NCI-H1092 (cell line): ENCODE measurements around the gene TXNDC2.
A peak's percentile ranks its signal among the peaks of the same experiment; 100 is the strongest.
"Not testable (repeated sequence)": the region's sequence is repeated elsewhere in the genome, so short reads cannot be mapped to it uniquely, and the experiment has no call there.

Experiments used
- DNase-seq: peaks from one replicate; lab custom pipeline; 2025; lab: John Stamatoyannopoulos, UW

Gene TXNDC2

DNA sequence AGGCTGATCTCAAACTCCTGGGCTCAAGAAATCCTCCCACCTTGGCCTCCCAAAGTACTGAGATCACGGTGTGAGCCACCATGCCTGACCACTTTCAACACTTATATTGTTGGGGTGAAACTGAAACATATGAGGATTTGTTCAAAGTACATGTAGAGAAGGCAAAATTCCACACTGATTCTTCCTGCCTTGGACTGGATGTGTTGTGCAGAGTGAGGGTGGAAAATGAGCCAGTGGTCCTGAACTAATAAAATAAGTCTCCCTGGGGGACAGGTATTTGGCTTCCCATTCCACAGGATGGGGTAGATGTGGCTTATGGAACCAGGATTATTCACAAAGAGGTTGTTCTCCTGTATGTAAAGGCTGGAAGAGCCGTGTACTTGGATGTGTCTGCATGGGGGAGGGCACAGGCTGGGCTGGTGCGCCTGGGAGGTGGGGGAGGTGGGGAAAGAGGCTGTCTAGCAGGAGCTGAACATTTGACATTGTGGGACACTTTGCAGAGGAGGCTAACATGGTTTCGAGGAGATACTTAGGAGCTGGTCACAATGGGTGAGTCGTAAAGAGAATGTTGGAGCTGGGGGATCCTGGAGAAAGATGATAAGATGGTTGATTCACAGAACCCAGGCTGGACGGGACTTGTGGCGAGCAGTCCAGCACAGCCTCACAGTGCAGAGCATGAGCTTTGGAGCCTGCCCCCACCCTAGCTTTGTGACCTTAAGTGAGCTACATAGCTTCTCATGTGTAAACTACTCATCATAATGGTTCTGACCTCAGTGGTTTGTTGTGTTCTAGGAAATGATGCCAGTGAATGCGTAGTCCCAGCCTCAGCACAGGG lies at the start of gene TXNDC2:
TXNDC2 (plus strand) TSS at position 804 of the 835 bp plus-strand sequence. CDS start 708 bp downstream, outside the sequence.
- DNase-seq, result no peak

DNA sequence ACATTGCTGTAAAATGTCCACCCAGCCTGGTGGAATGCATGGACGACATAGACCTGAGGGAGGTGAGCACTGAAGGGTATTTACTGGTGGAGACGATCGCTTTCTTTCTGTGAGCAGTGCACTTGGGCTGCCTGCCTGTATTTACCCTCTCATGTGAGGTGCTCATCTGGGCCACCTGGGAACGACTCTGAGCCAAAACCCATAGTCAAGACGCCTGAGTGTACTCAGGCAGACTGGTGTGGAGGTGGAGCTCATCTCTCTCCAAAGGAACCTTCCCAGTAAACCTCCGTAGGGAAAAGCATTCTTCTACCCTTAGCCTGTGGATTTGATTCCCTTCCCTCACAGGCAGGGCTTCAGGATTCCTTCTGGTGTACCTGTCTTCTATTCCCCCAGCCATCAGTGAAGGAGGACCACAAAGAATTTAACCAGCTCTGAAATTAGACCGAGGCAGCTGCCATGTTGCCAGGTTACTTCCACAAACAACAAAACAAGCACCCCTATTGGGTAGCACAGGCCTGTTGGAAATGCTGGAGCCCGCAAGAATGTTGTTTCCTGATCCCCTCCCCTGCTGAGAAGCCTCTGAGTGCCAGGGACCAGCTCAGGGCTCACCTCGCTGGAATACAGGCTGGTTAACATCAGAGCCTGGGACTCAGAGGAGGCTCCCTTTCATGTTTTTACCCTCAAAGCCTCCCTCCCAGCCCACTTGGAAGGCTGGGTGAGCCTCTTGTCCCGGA lies 47.5 kb upstream of the TXNDC2 start:
- peak; percentile 29 for DNase-seq

DNA sequence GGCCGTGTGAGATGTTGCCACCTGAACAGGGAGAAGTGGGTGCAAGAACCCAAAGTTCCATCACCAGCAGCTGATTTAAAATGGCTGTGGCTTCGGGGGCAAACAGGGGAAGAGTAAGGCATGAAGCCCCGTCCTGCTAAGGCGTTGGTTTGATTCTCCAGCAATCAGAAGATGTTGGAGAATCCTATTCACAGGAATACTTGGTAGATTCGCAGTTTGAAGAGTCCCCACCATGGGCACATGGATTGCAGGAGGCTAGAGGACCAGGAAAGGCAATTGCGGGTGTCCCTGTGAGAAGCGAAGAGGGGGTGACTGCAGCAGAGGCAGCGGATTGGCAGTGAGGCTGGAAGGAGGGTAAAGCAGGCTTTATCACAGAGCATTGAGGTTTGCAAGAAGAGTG lies 46.6 kb upstream of the TXNDC2 start:
- no peak for DNase-seq

DNA sequence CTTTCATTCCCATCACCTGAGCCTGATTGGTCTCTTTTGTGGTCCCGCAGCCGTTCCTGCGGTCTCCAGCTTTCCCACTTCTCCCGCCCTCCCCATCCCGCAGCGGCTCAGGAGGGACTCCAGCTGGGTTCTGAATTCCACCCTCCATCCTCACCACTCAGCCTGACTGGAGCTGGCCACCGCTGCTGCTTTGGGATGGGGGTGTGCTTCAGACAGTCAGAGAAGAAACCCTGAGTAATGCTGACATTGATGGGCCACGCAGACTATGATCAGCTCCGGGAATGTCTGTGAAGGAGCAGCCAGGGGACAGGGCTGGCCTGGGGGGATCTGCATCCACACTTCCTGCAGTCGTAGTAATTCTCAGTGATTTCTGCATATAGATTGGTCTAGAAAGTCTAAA lies 45.9 kb upstream of the TXNDC2 start:
- DNase-seq, result no peak

DNA sequence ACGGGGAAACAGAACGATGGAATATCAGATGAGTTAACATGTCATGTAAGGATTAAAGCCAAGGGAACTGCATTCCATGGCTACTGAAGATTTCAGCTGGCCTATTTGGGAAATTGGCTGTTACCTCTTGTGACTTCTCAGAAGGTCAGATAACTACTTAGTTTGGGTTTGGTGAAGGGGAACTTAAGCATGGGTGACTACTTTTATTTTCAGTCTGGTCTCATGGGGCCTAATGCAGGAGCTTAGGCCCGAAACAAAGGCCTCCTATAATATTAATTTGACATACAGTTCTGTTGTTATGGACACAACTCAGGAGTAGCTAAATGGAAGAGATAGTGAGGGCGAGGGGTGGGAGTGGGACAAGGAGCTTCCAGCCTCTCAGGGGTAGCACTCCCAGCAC lies 44.0 kb upstream of the TXNDC2 start:
- no peak for DNase-seq

DNA sequence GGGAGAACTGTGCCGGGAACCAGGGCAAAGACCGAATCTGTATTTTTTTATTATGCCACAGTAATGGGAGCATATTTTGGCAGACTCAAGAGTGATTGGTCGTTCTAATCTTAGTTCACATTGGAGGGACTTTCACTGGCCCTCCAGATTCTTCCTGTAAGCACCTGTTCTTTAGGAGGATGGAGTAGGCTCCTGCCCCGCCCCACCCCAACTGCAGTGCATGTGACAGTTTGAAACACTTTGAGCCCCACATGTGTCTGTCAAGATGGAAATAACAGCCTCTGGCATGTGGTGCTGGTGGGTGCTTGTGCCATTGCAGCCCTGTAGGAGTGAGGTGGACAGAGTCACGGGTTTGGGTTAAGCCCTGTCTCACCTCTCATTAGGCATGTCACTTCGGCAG lies 43.3 kb upstream of the TXNDC2 start:
- DNase-seq, result no peak

DNA sequence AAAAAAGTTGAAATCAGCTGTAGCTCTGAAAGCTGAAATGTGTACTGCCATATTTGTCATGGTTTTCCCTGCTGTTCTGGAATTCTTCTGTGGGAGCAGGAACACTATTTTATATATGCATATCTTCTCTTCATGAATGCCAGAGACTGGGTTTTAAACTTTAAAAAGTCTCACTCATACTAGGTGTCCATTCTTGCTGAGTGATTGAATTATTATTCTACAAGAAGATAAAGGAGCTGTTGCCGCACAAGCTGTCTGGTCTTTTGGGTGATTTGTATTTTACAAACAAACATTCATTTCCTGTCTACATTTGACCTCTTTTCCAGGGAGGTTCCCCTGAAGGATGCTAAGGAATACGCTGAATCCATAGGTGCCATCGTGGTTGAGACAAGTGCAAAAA lies 40.5 kb upstream of the TXNDC2 start:
- no peak for DNase-seq

DNA sequence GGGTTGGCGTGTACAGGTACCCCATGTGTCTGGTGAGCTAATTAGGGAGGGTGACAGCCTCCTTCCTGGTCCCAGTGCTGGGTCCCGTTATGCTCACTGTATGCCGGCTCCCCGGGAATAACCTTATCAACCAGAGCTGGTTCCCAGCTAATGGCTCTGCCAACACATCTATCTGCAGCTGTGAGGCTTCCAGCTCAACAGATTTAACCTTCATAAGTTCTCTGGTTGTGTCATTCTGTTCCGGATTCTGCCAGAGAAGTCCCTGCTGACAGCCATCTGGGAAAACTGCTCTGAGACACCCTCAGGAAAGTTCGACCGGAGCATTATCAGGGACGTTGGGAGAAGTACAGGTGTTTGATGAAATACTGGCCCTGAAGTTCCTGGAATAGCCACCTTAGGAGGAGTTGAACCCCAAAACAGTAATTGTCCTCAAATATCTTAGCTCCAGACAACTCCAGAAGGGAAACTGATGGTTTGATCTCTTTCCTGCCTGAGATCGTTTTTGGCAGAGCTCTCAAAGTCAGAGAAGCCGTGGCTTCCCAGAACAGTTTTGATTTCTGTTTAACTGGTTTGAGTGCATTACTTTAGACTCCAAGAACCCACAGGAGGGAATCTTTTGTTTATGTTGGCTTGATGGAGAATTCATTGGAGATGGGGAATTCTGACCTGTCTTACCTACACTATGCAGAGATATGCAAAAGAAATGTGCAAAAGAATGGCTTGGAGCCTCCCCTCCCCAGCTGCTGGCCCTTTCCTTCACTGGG lies 39.4 kb upstream of the TXNDC2 start:
- no peak for DNase-seq

DNA sequence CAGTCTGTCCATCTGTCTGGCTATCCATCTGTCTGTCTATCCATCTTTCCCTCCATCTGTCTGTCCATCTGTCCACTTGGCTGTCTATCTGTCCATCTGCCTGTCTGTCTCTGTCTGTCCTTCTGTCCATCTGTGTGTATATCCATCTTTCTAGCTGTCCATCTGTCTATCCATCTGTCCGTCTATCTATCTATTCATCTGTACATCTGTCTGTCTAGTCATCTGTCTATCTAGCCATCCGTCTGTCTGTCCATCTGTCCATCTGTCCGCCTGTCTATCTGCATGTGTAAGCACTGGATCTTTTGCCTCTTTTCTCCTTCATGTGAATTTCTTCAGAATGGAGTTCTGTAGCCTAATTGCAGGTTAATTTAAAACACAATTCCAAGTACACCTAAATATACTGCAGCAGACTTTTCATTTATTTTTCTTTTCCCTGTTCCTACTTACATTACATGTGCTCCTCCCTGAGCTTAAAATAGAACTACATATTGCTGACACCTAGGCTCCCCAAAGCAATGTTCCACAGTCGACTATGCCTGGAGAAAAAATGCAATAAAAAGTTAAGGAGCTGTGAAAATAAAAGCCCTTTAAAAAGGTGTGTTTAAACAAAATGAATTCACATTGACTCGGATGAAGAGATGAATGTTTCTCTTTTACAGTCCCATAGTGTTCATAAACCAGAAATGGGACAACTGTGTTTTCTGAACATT lies 37.4 kb upstream of the TXNDC2 start:
- DNase-seq, result no peak

DNA sequence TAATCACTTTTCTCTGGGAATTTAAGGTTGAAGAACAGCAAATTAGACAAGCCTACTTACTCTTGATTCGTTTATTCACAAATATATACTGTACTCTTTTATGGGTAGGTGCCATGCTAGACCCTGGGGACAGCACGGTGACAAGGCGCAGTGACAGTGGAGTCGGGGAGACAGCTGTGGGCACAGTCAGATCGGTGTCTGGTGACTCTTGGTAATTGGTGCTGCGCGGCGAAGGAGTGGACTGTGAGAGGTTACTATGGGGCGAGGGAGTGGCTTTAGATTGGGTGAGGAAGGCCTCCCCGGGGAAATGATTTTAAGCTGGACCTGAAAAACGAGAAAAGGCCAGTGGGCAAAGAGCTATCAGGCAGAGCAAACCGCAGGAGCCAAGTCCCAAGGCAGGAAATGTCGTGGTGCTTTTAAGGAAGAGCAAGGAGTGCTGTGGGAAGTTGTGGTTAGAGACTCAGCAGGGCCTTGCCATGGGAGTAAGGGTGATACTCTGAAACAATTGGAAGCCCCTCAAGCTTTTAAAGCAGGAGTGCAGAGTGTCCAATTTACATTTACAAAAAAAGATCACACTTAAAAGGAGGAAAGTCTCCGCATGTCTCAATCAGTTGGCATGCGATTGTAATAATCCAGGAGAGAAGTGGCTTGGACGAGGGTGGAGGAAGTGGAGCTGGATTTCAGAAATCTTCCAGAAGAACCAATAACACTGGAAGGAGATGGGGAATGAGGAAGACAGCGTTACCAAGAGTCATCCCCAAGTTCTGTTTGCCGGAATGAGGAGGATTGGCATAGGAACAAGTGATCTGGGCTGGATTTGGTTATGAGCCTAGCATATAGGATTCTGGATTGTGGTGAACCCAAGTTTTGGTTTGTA lies 36.1 kb upstream of the TXNDC2 start:
- DNase-seq, result no peak

DNA sequence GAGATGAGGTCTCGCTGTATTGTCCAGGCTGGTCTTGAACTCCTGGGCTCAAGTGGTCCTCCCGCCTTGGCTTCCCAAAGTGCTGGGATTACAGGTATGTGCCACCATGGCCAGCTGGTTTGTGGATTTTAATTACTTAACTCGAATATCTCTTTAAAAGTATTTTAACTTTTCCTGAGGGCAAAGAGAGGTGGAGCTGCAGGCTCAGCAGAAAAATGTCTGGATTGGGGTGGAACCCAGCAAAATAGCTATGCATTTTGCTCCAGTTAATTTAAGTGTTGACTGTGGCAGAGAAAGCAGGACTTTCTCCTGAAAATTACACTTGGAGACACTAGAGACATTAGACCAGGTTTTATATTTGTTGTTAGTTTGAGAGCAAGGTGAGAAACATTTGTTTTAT lies 35.5 kb upstream of the TXNDC2 start:
- no peak for DNase-seq

DNA sequence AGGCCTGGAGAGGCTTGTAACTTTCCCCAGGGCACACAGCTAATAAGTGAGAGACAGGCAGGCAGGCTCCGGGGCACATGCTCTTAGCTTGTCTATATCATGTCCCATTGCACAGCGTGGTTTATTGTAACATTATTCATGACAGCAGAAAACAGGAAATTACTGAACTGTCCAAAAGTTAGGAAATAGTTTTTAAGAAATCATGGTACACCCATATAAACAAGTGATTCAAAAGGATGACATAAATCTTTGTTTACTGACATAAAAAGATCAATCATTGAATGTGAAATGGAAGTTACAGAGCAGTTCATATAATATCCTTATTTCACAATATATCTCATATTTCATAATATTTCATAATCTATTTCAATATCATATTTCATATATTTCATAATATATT lies 34.3 kb upstream of the TXNDC2 start:
- DNase-seq, result no peak

DNA sequence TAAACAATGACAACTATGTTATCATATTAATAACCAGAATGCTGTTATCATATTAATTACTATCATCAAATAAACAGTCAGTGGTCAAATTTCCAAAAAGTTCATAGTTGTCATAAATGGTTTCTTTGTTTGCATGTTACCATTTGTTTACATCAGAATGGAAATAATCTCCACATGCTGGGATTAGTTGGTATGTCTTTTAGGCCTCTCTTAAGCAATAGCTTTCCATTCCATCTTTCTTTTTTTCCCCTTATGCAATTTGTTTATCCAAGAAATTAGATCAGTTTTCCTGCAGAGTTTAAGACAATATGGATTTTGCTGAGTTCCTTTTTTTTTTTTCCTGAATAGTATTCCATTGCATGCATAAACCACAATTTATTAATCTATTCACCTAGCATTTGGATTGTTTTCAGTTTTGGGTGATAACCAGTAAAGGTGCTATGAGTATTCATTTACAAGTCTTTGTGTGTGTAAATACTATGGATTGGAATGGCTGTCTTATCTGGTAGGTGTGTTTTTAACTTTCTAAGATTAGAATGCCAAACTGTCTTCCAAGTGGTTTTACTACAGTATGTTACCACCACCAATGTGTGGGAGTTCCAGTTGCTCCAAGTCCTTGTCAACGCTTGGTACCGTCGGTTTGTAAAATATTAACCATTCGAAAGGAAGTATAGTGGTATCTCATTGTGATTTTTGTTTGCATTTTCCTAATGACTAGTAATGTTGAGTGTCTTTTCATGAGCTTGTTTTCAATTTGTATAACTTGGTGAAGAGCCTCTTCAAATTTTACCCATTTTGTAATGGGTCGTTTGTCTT lies 33.3 kb upstream of the TXNDC2 start:
- no peak for DNase-seq

DNA sequence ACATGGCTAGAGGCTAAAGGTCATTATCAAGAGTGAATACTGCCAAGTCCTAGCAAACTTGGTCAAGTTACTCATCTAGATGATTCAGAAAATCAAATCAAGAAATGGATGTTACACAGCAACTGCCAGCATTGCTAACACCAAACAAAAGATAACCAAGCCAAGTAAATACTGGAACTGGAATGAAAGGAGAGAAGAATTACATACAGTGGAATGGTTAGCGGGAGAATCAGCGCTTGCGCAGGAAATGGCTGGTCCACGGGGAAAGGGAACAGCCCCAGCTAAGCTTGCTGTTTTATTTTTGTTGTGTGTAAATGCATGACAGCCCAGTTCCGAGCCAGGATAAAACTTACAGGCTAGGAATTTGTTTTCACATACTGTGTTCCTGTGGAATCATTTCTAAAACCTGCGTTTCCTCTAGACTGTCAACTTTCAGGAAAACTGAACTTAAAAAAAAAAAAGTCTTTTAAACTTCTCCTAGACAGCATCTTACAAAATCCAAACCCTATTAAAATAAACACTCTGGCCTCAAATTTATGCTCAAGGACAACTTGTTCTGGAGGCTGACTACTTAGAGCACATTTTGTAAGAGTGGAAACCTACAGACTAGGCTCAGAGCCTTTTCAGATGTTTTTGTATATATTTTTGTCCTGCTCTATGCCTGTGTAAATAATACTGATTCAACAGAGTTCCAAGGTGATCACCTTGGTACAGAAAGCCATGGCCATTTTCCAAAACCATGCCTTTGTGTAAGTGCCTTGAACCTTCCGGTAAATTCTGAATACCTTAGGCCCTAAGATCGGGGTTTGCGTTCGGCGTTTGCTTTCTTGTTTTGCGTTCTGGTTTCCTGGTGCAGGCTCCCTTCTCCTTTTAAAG lies 30.7 kb upstream of the TXNDC2 start:
- no peak for DNase-seq

DNA sequence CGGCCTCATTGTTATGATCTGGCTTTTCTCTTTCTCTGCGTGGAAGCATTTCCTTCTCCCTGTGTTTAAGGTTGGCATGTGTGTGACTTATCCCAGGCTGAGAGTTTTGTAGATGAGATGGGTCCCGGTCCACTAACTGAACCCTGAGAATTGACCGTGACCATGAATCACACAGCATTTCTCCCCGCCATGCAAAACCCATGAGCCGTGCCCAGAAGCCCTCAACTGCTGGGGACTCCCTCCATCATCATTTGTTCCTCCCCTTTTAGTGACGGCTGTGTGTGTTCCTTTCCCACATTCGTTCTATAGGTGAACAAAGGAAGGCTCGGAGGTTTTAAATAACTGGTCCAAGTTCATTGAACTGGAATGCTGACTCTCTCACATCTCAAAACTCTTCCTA lies 30.1 kb upstream of the TXNDC2 start:
- DNase-seq, result no peak

DNA sequence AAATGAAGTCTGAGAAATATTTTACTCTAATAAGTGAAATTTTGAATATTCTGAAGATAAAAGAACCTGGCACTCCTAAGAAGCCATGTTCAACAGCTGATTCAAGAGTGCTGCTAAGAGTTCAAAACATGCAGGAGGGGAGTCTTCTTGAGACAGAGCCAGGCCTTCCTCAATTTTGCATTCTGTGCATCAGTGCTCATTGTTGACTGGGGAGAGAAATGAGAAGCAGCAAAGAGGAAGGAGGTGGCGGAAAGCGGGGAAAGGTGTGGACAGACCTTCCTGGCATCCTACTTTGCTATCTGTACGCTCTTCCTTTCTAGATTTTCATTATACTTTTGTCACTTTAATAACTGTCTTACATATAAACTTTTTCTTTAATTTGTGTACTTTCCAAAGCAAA lies 29.7 kb upstream of the TXNDC2 start:
- DNase-seq, result no peak

DNA sequence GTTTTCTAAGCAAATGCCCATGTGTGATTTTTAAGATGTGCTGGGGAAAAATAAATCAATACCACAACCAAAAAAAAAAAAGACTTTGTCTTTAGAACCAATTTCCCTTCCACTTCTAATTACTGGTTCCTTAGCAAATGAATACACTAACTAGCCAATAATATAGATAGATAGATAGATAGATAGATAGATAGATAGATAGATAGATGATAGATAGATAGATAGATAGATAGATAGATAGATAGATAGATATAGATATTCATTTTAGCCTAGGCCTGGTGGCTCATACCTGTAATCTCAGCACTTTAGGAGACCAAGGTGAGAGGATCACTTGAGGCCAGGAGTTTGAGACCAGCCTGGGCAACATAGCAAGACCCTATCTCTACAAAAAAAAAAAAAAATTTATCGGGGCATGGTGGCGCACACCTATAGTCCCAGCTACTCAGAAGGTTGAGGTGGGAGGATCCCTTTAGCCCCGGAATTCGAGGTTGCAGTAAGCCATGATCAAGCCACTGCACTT lies 28.2 kb upstream of the TXNDC2 start:
- not testable (repeated sequence) for DNase-seq

DNA sequence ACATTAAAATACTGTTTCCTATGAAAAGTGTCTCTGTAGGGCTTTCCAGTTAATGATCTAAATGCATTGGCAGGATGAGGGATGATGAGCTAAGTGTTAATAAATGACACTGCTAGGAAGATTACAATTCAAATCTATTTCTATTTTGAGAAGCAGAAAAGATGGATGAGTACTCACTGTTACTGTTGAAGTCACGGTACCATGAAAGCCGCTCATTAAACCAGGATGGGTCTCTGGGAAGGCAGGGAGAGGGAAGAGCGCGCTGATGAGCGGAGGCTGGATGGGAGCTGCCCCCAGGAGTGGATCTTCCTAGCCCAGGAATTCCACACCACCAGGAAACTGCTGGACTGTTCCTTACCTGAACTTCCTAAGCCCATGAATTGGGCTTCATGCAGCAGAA lies 27.1 kb upstream of the TXNDC2 start:
- DNase-seq, result no peak

DNA sequence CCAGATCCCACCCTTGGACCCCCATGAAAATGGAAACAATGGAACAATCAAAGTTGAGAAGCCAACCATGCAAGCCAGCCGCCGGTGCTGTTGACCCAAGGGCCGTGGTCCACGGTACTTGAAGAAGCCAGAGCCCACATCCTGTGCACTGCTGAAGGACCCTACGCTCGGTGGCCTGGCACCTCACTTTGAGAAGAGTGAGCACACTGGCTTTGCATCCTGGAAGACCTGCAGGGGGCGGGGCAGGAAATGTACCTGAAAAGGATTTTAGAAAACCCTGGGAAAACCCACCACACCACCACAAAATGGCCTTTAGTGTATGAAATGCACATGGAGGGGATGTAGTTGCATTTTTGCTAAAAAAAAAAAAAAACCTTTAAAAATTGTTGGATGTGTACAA lies 26.5 kb upstream of the TXNDC2 start:
- no peak for DNase-seq
